ENCODE measurements around the gene PEX16.

PEX16 gene

GRCh38 chr11:45881708-45882368, 35.8 kb downstream of the PEX16 start:
- DNase-seq (ENCODE audit: insufficient read length, low spot score) (no peak), FAIRE-seq (no peak)

- FAIRE-seq, result no peak
Measured at GRCh38 chr11:45880772-45881570, 36.7 kb downstream of the PEX16 start.

DNA sequence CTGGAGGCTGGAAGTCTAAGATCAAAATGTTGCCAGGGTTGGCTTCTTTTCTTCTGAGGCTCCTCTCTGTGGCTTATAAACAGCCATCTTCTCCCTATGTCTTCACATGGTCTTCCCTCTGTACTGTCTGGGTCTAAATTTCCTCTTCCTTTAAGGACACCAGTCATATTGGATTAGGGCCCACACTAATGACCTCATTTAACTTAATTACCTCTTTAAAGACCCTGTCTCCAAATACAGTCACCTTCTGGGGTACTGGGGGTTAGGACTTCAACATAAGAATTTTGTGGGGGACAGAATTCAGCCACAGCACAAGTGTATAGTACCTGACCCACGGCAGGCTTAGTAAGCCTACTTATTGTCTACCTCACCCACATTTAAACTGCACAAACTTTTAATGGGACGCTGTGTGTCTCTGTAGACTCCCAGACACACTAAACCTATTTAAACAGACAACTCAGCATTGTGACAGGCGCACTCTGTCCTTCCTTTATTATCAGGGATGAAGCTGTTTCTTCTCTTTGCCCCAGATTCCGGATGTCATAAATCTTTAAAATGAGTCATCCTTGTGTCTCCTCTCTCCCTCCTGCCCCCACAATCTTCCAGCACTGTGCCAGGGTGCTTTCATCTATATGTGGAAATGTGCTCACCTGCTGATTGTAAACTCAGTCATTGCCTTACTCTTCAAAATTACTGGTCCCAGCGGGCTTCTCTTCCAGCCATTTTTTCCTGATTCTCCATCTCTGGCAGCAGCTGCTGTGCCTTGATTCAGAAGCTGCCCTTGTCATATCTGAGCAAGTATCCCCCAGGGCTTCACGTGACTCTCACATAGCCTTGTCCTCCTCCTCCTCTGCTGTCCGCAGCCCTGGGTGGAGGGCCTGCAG, 37.6 kb downstream of the PEX16 start:
- DNase-seq (ENCODE audit: insufficient read length, low spot score) (no peak), FAIRE-seq (no peak)

More at GRCh38 chr11:45880772-45881570, 36.7 kb downstream of the PEX16 start:
- DNase-seq (ENCODE audit: insufficient read length, low spot score), result no peak

- FAIRE-seq, result no peak
- DNase-seq (ENCODE audit: insufficient read length, low spot score), result no peak
Measured at GRCh38 chr11:45877845-45878244, 39.8 kb downstream of the PEX16 start.

DNA sequence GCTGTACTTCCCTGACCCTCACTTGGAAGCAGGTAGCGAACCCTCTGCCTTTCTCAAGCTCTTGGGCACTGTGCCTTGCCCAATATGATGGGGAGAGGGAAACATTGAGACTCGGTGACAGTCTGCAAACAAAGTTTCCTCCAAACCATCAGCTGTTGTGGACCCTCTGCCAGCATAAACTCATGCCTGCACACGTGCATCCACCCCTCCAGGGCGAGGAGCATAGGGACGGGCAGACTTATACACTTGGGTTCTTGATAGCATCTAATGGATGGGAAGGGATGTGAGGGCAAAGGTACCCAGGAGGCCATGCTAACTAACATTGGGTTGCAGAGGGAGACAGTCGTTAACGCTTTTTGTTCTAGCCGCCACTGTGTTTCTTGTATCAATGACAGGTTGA, 40.5 kb downstream of the PEX16 start:
- FAIRE-seq, result no peak
- no peak for DNase-seq (ENCODE audit: insufficient read length, low spot score)

GRCh38 chr11:45876401-45876800, 41.3 kb downstream of the PEX16 start:
- FAIRE-seq (no peak), DNase-seq (ENCODE audit: insufficient read length, low spot score) (no peak)

DNA sequence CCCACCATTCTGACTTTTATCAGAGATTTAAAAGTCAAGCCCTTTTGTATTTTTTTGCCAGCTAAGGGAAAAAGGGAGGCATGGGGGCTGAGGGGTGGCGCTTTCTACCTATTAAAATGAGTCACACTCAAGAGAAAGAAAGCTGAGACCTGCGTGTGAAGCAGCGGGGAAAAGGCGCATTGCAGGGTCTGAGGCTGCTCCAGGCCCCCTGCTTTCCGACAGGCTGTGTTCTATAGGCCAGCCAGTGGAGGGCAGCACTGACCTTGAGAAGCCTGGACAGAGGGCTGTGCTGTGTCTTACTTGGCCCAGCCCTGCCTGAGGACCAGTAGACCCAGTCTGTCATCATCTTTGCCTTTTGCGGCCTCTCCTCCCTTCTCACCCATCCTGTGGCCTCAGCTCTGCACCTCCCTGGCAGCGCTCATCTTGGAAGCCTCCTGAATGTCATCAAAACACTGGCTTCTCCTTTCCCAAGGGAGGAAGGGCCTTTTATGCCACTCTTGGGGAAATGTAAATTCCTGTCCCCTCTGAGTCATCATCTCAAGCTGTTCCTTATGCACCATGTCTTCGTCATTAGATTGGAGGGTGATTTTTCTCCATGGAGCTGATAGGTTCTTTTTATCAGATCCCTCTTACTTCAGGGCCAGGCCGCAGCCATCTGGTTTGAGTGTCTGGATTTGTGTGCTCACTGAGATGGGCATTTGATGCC, 44.9 kb downstream of the PEX16 start:
- no peak for FAIRE-seq

DNA sequence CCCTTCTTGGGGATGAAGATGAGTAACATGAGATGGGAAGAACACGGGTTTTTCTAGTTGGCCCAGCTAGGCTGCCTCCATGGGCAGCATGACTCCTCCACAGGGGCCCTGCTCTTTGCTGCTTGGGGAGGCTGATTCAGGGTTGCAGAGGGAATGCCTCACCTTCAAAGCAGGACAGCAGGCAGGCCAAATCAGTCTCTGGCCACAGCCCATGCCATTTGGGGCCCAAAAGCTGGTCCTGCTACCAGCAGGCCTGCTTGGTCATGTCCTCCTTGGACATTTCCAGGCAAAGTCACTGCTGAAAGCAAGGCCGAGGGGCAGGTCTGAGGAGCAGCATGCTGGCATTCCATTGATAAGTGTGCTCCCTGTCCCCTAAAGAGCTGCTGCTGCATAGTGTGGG, 46.0 kb downstream of the PEX16 start:
- DNase-seq (ENCODE audit: insufficient read length, low spot score) (no peak), FAIRE-seq (no peak)

More for the DNA sequence above, 44.9 kb downstream of the PEX16 start:
- DNase-seq (ENCODE audit: insufficient read length, low spot score), result no peak

- FAIRE-seq, result no peak
- DNase-seq (ENCODE audit: insufficient read length, low spot score), result no peak
Measured at GRCh38 chr11:45870706-45871105, 47.0 kb downstream of the PEX16 start.

DNA sequence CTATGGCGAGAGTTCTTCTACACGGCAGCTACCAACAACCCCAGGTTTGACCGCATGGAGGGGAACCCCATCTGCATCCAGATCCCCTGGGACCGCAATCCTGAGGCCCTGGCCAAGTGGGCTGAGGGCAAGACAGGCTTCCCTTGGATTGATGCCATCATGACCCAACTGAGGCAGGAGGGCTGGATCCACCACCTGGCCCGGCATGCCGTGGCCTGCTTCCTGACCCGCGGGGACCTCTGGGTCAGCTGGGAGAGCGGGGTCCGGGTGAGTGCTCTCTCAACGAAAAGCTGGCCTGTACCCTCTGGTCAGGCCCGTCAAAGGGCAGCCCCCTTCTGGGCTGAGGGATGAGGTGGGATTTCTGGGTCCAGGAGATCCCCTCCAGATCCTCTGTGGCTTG, 48.1 kb downstream of the PEX16 start:
- FAIRE-seq (no peak), DNase-seq (ENCODE audit: insufficient read length, low spot score) (no peak)

DNA sequence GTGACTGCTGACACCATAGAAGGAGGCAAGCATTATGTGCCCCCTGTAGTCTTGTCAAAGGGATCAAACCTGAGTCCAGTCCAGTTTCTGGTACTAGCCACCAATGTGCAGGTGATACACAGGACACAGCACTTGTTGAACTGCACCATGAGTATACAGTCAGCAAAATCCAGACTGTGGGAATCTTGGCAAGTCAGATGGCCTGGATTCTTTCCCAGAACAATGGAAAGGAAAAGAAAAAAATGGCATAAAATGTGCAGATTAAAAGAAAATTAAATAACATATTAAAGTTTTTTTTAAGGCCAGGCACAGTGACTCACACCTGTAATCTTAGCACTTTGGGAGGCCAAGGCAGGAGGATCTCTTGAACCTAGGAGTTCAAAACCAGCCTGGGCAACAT, 53.6 kb downstream of the PEX16 start:
- DNase-seq (ENCODE audit: insufficient read length, low spot score), result no peak
- no peak for FAIRE-seq

- no peak for DNase-seq (ENCODE audit: insufficient read length, low spot score)
- FAIRE-seq, result no peak
Measured at GRCh38 chr11:45860764-45861510, 56.7 kb downstream of the PEX16 start.

DNA sequence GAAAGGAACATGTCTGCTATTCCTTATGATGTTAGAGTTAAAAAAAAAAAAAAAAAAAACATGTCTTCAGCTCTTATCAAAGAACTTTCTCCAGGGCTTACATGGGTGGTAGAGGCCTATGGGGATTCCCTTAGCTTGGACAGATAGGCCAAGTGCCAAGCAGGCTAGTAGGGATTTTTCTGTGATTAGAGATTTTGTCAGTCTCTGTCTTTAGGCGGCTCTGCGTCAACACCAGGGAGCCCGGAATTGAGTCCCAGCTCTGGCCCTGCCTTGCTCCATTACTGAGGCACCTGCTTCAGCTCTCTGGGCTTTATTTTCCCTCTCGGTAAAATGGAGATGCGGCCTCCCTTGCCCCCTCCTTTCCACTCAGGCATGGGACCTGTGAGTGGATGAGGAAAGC, 57.3 kb downstream of the PEX16 start:
- no peak for DNase-seq (ENCODE audit: insufficient read length, low spot score)
- FAIRE-seq, result no peak

All from GM19239 (cell line).